ENCODE data around the gene UBE2E2.

Gene UBE2E2

GRCh38 chr3:23485922-23486321 lies 282.8 kb downstream of the UBE2E2 start:
- no peak for DNase-seq

GRCh38 chr3:23487015-23487414 lies 283.9 kb downstream of the UBE2E2 start:
- DNase-seq: no peak

- no peak for DNase-seq
These were observed 285.5 kb downstream of the UBE2E2 start for GRCh38 chr3:23488618-23489017.

- peak; percentile 52 for DNase-seq
These were observed 286.4 kb downstream of the UBE2E2 start for GRCh38 chr3:23489300-23490158.

GRCh38 chr3:23490459-23490858 lies 287.3 kb downstream of the UBE2E2 start:
- peak; percentile 65 for DNase-seq

- DNase-seq: no peak
These were observed 288.9 kb downstream of the UBE2E2 start for GRCh38 chr3:23492057-23492456.

- no peak for DNase-seq
These were observed 290.8 kb downstream of the UBE2E2 start for GRCh38 chr3:23493889-23494288.

GRCh38 chr3:23494967-23495366 lies 291.8 kb downstream of the UBE2E2 start:
- no peak for DNase-seq

GRCh38 chr3:23495507-23495906 lies 292.4 kb downstream of the UBE2E2 start:
- DNase-seq: peak; percentile 15

- DNase-seq: no peak
These were observed 293.0 kb downstream of the UBE2E2 start for GRCh38 chr3:23496165-23496564.

GRCh38 chr3:23497156-23497555 lies 294.0 kb downstream of the UBE2E2 start:
- peak; percentile 21 for DNase-seq

GRCh38 chr3:23501201-23501802 lies 298.2 kb downstream of the UBE2E2 start:
- peak; percentile 16 for DNase-seq

- DNase-seq: no peak
These were observed 305.3 kb downstream of the UBE2E2 start for GRCh38 chr3:23508464-23508863.

- no peak for DNase-seq
These were observed 315.3 kb downstream of the UBE2E2 start for GRCh38 chr3:23518441-23518840.

- DNase-seq: no peak
These were observed 316.4 kb downstream of the UBE2E2 start for GRCh38 chr3:23519314-23520208.

- DNase-seq: no peak
These were observed 324.2 kb downstream of the UBE2E2 start for GRCh38 chr3:23527326-23527725.

- DNase-seq: no peak
These were observed 330.5 kb downstream of the UBE2E2 start for GRCh38 chr3:23533596-23533995.

- no peak for DNase-seq
These were observed 330.9 kb downstream of the UBE2E2 start for GRCh38 chr3:23533996-23534395.

- no peak for DNase-seq
These were observed 334.0 kb downstream of the UBE2E2 start for GRCh38 chr3:23537101-23537551.

- no peak for DNase-seq
These were observed 336.1 kb downstream of the UBE2E2 start for GRCh38 chr3:23539185-23539584.

GRCh38 chr3:23540600-23540999 lies 337.5 kb downstream of the UBE2E2 start:
- no peak for DNase-seq

- no peak for DNase-seq
These were observed 339.0 kb downstream of the UBE2E2 start for GRCh38 chr3:23542079-23542478.

GRCh38 chr3:23546181-23546580 lies 343.1 kb downstream of the UBE2E2 start:
- DNase-seq: peak; percentile 19
